Activated CD4-positive, alpha-beta T cell treated with anti-CD3 and anti-CD28 coated beads, Interleukin-2, amount 50 U/mL, for 1 hour (primary cell): Measurements from ENCODE around the gene PMM1.

Source experiments
- DNase-seq: peaks from one replicate; pipeline ENCODE4 v3.0.0-alpha.2; 2020

PMM1 gene

DNA sequence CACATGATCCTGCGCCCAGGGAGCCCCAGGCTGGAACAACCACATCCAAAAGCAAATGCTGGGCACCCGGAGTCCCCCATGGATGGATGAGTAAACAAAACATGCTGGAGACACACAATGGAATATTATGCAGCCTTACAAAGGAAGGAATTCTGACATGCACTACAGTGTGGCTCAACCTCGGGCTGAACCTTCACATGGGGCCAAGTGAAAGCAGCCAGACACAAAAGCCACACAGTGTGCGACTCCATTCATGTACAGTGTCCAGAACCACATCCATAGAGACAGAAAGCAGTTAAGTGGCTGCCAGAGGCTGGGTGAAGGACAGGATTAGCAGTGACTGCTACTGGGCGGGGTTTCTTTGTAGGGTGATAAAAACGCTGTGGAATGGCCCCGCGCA lies 55.4 kb downstream of the PMM1 start:
- DNase-seq, result no peak

GRCh38 chr22:41532908-41533825 lies 56.5 kb downstream of the PMM1 start:
- peak; percentile 67 for DNase-seq

GRCh38 chr22:41531715-41532477 lies 57.7 kb downstream of the PMM1 start:
- no peak for DNase-seq

DNA sequence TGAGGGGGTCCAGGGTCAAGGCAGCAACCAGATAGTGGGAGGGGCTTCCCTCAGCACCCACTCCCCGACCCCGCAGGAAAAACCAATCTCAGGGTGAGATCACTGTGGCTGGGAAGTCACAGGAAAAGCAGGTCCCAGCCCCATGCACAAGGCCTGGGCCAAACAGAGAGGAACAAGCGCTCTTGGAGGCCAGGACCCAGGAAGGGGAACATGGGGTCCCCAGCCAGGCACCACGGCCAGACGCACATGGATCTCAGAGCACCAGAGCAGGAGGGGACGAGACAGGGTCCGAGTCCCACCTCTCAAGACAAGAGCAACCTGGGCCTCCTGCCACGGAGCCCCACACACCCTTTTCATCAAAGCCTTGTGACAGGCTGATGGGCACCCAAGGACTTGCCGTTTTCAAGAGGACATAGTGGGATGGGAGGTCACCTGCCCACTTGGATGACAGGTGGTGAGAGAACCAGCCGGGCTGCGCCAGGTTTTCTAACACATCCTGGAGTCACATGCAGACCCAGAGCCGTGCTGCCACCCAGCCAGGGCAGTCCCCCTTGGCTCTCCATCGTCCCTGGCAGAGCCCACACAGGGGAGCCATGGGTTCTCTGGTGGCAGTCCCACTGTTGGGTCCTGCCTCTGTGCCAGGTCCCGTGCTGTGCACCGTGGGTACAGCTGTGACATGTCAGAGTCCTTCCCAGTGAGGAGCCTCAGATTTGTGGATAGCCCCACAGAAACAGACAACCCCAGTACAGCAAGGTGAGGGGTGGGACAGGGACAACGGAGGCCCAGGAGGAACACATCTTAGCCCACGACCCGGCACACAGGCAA lies 58.5 kb downstream of the PMM1 start:
- no peak for DNase-seq

DNA sequence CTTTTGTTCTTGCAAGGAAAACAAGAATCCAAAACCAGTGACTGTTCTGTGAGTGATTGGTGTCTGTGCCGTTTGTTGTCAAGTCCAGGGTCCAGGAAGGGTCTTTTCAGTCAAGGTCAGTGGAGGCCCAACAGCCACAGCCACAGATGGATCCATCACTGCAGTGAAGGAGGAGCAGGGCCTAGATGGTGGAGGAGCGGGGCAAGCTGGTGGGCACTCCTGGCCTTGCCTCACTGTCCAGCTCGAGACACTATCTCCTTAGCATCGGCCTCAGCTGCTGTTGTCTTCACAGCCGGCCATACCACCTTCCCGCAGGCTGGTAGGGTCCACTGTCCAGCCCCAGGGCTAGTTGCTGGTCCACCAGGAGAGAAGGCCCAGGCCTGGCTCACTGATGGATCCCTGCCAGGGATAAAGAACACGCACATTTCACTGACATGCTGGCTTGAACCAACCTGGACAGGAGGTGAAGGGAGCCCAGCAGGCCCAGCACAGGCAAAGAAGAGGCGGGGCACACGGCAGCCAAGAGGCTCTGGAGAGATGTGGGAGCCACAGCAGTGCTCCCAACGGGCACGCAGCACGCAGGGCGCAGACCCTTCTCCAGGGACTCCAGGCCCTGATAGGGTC lies 60.6 kb downstream of the PMM1 start:
- DNase-seq, result no peak

DNA sequence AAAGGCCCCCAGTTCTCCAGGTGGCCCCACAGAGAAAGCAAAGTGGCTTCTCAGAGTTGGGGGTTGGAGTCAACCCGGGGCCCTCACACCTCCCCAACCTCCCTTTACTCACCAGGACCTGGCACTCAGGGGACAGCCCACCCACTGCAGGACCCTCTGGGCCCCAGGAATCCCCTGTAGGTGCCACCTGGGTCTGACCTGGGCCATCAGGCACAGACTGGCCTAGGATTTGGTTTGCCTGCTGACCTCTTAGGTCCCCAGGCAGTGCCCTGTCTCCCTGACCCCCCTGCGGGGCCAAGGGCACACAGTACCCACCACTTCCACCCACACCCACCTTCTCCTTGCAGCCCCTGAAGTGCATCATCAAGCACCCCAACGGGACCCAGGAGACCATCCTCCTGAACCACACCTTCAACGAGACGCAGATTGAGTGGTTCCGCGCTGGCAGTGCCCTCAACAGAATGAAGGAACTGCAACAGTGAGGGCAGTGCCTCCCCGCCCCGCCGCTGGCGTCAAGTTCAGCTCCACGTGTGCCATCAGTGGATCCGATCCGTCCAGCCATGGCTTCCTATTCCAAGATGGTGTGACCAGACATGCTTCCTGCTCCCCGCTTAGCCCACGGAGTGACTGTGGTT lies 61.4 kb downstream of the PMM1 start:
- no peak for DNase-seq
